NB4 (cell line): ENCODE data around the gene NUP50.

Experiments used
- DNase-seq: peaks from one replicate; pipeline ENCODE4 v3.0.0; 2010; ENCODE audit warnings: low read depth
- H3K4me3 ChIP-seq: one replicate; pipeline ENCODE4 v1.5.1; 2011; ENCODE audit warnings: mild to moderate bottlenecking, low read depth, low read length, moderate library complexity
- MYC ChIP-seq: IDR thresholded peaks from 2 replicates; pipeline ENCODE4 v1.6.1; 2011; ENCODE audit warnings: low read depth, low read length
- POLR2A ChIP-seq: IDR thresholded peaks from 2 replicates; pipeline ENCODE4 v1.6.1; 2011; ENCODE audit warnings: mild to moderate bottlenecking; ENCODE audit not compliant: insufficient read length; ENCODE audit errors: extremely low read depth
- TF ChIP-seq, protein P1 (sequence below): IDR thresholded peaks from one replicate; pipeline ENCODE4 v1.5.1; 2012; ENCODE audit warnings: low read depth, low read length
- TF ChIP-seq, protein P2 (sequence below): IDR thresholded peaks from 2 replicates; pipeline ENCODE4 v1.6.1; 2011; ENCODE audit warnings: low read depth, low read length

NUP50 gene

DNA sequence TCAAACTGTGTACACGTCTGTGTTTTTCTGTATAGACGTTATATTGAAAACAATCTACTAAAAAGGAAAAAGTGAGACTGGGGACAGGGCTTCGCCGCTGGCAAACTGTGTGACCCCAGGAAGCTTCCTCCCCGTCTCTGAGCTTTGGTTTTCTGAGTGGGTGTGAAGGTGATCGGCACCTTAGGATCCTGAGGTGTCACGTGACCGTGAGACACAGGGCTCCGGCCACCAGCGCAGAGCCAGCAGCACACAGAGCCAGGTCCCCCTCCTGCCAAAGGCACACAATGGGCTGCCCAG, 44.9 kb downstream of the NUP50 start:
- TF ChIP-seq, protein P1, sequence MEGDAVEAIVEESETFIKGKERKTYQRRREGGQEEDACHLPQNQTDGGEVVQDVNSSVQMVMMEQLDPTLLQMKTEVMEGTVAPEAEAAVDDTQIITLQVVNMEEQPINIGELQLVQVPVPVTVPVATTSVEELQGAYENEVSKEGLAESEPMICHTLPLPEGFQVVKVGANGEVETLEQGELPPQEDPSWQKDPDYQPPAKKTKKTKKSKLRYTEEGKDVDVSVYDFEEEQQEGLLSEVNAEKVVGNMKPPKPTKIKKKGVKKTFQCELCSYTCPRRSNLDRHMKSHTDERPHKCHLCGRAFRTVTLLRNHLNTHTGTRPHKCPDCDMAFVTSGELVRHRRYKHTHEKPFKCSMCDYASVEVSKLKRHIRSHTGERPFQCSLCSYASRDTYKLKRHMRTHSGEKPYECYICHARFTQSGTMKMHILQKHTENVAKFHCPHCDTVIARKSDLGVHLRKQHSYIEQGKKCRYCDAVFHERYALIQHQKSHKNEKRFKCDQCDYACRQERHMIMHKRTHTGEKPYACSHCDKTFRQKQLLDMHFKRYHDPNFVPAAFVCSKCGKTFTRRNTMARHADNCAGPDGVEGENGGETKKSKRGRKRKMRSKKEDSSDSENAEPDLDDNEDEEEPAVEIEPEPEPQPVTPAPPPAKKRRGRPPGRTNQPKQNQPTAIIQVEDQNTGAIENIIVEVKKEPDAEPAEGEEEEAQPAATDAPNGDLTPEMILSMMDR = no peak
- TF ChIP-seq, protein P2, sequence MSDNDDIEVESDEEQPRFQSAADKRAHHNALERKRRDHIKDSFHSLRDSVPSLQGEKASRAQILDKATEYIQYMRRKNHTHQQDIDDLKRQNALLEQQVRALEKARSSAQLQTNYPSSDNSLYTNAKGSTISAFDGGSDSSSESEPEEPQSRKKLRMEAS = no peak
- TF ChIP-seq POLR2A = no peak
- no peak for TF ChIP-seq MYC
- no peak for DNase-seq
- no peak overlapping the region for H3K4me3 ChIP-seq

DNA sequence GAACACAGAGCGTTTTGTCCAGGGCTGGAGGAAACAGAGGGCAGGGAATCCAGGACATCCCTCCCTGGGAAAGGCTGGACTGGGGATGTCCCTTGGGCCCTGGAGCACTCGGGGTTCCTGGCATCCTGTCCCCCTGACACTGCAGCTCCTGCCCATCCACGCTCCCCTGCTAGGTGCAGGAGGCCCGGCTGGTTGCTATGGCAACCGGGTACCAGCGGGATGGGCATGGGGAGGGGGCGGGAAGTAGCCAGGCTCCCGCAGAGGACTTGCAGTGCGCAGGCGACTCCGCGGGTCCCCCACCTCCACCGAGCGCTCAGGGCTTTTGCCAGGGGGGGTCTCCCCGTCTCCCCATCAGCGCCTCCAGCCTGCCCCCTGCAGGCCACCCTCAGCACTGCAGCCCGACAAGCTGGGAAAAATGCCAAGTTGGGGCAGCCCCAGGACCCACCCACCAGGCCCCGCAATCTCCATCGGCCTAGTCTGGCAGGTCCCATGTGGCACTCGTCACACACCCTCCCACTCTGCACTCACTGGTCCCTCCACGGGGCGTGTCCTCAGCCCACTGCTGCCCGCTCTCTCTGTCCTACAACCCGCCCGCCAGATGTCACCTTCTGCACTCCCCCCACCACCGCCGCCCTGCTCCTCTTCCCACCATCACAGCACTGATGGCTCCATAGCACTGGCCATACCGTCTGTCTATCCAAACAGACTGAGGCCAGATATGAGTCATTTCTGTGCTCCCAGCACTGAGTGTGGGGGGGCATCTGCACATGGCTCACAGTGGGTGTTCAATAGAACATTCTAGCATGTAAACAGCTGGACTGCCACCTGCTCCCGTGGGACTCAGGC, 45.5 kb downstream of the NUP50 start:
- DNase-seq = peak; percentile 28
- H3K4me3 ChIP-seq = no peak overlapping the region
- TF ChIP-seq, protein P1 = peak; percentile 59
- TF ChIP-seq POLR2A (no peak), MYC (no peak)
- TF ChIP-seq, protein P2 = no peak

DNA sequence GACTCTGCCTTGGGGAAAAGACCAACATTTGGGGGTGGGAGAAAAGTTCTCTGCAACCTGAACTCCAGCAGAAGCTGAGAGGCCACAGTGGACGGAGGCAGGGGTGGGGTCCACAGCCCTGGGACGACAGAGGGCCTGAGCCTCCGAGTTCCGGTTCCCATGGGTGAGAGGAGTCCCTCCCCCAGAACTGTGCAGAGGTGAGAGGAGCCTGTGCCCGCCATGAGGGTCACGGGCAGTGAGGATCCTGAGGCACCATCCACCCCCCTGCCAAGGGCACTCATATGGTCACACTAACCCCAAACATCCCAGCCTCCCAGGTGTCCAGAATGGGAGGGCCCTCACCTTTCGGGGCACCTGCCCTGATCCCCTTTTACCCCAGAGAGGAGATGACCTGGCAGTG, 46.4 kb downstream of the NUP50 start:
- no peak overlapping the region for H3K4me3 ChIP-seq
- DNase-seq = no peak
- no peak for TF ChIP-seq POLR2A
- TF ChIP-seq, protein P2 = no peak
- no peak for TF ChIP-seq MYC
- TF ChIP-seq, protein P1 = no peak

DNA sequence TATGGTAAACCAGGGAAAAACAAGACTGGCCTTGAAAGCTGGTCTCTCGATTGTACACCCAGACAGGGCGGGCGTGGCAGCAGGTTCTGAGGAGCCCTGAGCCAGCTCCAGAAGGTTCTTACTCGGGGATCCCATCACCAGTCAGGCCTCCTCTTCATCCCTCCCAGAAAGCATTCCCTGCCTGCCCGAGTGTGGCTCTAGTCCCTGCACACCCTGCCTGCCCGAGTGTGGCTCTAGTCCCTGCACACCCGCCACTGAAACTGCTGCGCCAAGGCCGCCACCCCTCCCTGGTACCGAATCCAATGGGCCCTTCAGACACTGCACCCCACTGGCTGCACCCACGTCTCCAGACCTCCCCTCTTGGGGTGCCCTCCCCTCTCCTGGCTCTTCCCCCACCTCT, 46.9 kb downstream of the NUP50 start:
- TF ChIP-seq POLR2A = no peak
- H3K4me3 ChIP-seq = no peak overlapping the region
- DNase-seq = no peak

DNA sequence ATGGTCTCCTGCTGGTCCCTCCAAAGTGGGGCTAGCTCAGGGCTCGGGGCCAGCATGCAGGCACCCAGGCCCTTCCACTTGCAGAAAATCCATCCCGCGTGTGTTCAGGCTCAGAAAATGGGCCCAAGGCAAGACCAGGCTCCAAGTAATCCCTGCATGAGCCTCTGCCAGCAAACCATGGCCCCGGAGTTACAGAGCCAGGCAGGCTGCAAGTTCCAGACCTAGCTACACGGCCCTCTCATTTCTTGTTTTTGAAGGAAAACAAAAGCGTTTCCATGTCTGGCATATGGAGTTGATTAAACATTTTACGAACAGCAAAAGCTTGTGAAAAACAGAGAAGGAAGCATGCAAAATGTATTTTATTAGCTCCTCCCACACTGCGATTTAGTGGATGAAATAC, 47.3 kb downstream of the NUP50 start:
- no peak for DNase-seq
- H3K4me3 ChIP-seq = no peak overlapping the region
- TF ChIP-seq, protein P2 = no peak
- TF ChIP-seq, protein P1 = no peak
- TF ChIP-seq POLR2A = no peak
- no peak for TF ChIP-seq MYC

DNA sequence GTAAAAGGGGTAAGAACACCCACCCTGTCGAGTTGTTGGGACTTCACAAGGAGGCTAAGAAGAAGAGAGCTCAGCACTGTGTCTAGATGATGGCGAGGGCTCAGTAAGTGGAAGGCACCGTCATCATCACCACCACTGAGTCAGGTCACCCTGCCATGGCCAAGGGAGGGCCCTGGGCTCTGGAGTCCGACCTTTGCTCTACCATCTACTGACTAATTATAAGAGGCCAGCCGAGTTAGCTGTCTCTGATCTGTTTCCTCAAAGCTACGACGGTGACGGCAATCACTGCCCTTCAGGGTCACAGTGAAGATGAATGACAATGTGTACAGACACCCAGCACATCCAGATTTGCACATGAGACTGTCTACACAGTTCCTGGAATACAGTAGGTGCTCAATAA, 47.7 kb downstream of the NUP50 start:
- no peak overlapping the region for H3K4me3 ChIP-seq
- TF ChIP-seq MYC (no peak), POLR2A (no peak)
- TF ChIP-seq, protein P2 = no peak
- TF ChIP-seq, protein P1 = no peak
- DNase-seq = no peak
